Rectal smooth muscle tissue (tissue), 1 donor: ENCODE data around the gene DCBLD2.

Experiments used
- H3K27ac ChIP-seq: one replicate; pipeline ENCODE4 v1.7.0; 2013; ENCODE audit warnings: low read depth, low read length, inconsistent platforms
- H3K27me3 ChIP-seq: one replicate; pipeline ENCODE4 v1.7.0; 2013; ENCODE audit warnings: low read length; ENCODE audit not compliant: control insufficient read depth, insufficient read depth
- H3K36me3 ChIP-seq: one replicate; pipeline ENCODE4 v1.7.0; 2013; ENCODE audit warnings: low read length; ENCODE audit not compliant: control insufficient read depth, insufficient read depth
- H3K4me1 ChIP-seq: one replicate; pipeline ENCODE4 v1.7.0; 2013; ENCODE audit warnings: low read length; ENCODE audit not compliant: control insufficient read depth, insufficient read depth
- H3K4me3 ChIP-seq: one replicate; pipeline ENCODE4 v1.7.0; 2013; ENCODE audit warnings: low read length
- H3K9ac ChIP-seq: one replicate; pipeline ENCODE4 v1.7.0; 2013; ENCODE audit warnings: low read length

DCBLD2 gene

DNA sequence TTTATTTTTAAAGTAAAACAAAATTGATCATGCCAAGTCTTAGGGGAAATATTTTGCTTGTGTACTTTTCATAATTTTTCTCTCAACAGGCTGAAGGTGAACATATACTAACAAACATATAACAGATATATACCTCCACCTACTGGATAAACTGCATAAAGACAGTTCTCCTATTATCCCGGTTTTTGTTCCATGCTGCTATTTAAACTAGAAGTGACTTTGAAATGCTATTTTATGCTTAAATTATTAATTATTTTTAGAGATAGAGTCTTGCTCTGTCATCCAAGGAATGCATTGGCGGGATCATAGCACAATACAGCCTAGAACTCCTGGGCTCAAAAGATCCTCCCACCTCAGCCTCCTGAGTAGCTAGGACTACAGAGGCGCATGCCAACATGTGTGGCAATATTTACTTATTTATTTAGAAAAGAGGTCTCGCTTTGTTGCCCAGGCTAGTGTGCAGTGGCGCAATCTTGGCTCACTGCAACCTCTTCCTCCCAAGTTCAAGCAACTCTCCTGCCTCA is 88.6 kb downstream of the DCBLD2 start:
- H3K27ac ChIP-seq, result no peak overlapping the region
- H3K27me3 ChIP-seq, result no peaks in the 10 kb centered on the region
- no peaks in the 10 kb centered on the region for H3K36me3 ChIP-seq
- no peak overlapping the region for H3K4me3 ChIP-seq
- H3K4me1 ChIP-seq, result no peaks in the 10 kb centered on the region
- H3K9ac ChIP-seq, result no peak overlapping the region

DNA sequence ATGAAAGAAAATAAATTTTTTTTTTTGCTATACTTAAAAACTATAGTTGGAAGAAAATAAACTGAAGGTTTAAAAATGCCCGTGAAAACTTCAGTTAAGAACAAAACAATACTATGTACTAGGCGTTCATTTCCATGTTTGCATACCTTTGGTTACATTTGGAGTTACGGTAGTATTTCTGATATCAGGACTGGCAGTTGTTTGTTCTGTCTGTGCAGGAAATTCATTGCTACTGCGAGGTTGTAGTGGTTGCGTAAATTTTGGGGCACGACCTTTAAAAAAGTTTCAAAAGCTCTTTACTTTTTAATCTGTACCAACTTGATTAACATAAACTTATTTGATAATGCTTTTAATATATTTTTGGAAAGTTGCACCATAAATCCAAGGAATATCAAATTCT is 90.4 kb downstream of the DCBLD2 start:
- no peak overlapping the region for H3K4me3 ChIP-seq
- H3K27ac ChIP-seq, result no peak overlapping the region
- no peaks in the 10 kb centered on the region for H3K27me3 ChIP-seq
- no peaks in the 10 kb centered on the region for H3K36me3 ChIP-seq
- no peak overlapping the region for H3K9ac ChIP-seq
- H3K4me1 ChIP-seq, result no peaks in the 10 kb centered on the region

DNA sequence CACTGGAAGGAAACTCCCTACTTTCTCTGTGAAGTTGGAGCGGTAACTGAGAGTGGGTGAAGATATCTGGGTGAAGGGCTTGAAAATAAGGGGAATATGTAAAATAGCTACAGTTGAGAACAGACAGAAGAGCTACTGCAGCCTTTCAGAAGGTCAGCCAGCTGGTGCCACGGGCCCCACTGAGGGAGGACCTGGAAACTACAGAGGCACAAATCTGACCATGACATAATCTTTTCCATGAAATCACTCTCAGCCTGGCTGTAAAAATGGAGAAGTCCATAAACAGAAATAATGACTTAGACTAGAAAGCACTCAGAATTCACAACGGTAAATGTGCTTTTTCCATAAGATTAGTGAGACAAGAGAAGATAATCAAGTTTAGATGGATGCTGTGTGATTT is 91.9 kb downstream of the DCBLD2 start:
- no peaks in the 10 kb centered on the region for H3K36me3 ChIP-seq
- H3K4me1 ChIP-seq, result no peaks in the 10 kb centered on the region
- no peaks in the 10 kb centered on the region for H3K27me3 ChIP-seq
- no peak overlapping the region for H3K4me3 ChIP-seq
- no peak overlapping the region for H3K27ac ChIP-seq
- no peak overlapping the region for H3K9ac ChIP-seq

DNA sequence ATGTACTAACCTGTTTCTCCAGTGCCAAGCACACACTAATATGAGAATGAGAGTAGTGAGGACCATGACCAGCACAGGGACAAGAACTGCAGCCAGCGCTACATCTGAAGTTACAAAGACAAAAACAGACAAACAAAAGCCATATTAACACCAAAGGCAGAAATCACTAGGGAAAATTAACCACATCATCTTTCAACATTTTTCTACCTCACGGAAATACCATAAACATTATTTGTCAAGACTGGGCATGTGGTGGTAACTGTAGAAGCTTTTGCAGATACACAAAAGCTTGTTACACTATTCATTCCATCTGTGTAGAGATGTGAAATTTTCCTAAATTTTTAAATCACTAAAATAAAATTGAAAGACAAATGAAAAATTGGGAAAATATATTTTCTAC is 93.4 kb downstream of the DCBLD2 start:
- H3K36me3 ChIP-seq, result no peaks in the 10 kb centered on the region
- no peaks in the 10 kb centered on the region for H3K27me3 ChIP-seq
- no peaks in the 10 kb centered on the region for H3K4me1 ChIP-seq
- no peak overlapping the region for H3K4me3 ChIP-seq
- H3K9ac ChIP-seq, result no peak overlapping the region
- no peak overlapping the region for H3K27ac ChIP-seq

DNA sequence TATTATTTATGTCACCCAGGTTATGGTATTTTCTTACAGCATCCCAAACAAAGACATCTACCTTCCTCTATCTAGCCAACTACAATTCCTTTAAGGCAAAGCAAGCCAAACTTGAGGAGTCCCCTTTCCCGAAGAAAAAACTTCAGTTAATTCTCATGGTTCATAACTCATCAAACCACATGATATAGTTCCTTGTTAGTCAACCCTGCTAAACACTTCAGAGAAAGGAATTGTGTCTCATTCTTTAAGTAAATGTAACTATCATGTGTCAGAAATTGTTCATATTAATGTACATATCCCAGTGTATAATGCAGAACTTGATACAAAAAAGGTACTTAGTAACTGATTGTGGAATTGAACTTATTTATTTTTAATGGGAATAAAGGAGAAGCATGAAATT is 93.9 kb downstream of the DCBLD2 start:
- Histone ChIP-seq H3K4me1 (no peaks in the 10 kb centered on the region), H3K4me3 (no peak overlapping the region), H3K27me3 (no peaks in the 10 kb centered on the region), H3K27ac (no peak overlapping the region), H3K36me3 (no peaks in the 10 kb centered on the region), H3K9ac (no peak overlapping the region)

DNA sequence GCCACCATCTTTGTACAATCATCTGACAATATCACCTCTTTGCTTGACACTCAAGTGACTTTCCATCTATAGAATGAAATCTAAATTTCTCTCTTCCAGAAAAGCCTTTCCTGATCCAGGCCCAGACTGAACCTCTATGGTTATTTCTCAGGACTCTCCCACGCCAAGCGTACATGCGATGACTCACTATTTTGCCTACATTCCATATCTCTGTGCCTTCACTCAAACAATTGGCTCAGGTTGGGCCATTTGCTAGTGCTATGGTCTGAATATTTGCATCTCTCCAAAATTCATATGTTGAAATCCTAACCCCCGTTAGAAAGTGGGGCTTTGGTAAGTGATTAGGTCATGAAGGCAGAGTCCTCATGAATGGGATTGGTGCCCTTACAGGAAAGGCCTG is 94.5 kb downstream of the DCBLD2 start:
- Histone ChIP-seq H3K27ac (no peak overlapping the region), H3K4me3 (no peak overlapping the region), H3K27me3 (no peaks in the 10 kb centered on the region), H3K9ac (no peak overlapping the region), H3K36me3 (no peaks in the 10 kb centered on the region), H3K4me1 (no peaks in the 10 kb centered on the region)

DNA sequence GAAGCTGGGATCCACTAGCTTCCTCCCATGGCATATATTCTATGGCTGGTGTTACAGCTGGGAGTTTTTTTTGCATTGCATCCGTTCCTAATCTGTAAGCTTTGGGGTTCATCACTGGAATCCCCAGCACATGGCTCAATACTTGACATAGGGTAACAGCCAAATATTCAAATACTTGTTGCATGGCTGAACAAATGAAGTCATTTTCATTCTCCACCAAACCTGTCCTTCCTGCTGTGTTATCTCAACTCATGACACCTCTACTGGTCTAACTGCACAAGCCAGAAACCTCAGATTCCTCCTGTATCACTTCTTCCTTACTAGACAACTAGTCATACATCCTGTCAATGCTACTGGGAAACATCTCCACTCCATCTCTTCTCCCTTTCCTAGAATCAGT is 95.0 kb downstream of the DCBLD2 start:
- no peaks in the 10 kb centered on the region for H3K36me3 ChIP-seq
- H3K9ac ChIP-seq, result no peak overlapping the region
- H3K4me3 ChIP-seq, result no peak overlapping the region
- H3K27me3 ChIP-seq, result no peaks in the 10 kb centered on the region
- no peaks in the 10 kb centered on the region for H3K4me1 ChIP-seq
- no peak overlapping the region for H3K27ac ChIP-seq

DNA sequence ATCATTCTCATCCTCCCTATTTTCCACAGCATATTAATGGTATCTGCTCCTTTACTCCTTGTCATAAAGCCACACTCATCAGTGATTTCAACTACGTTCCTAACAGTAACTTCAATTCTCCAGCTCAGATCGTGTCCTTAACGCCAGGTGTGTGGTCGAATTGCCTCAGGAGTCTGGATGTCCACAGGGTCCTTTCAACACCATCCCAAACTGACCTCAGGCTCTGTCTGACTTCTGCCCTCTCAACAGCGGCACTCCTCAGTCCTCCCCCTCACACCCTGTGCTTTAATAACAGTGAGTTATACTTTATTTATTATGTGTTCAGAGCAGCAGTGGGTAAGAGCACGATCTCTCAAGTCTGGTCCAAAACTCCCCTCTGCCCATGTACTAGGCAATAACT is 95.9 kb downstream of the DCBLD2 start:
- no peaks in the 10 kb centered on the region for H3K4me1 ChIP-seq
- H3K27me3 ChIP-seq, result no peaks in the 10 kb centered on the region
- H3K27ac ChIP-seq, result no peak overlapping the region
- H3K9ac ChIP-seq, result no peak overlapping the region
- no peak overlapping the region for H3K4me3 ChIP-seq
- H3K36me3 ChIP-seq, result no peaks in the 10 kb centered on the region

DNA sequence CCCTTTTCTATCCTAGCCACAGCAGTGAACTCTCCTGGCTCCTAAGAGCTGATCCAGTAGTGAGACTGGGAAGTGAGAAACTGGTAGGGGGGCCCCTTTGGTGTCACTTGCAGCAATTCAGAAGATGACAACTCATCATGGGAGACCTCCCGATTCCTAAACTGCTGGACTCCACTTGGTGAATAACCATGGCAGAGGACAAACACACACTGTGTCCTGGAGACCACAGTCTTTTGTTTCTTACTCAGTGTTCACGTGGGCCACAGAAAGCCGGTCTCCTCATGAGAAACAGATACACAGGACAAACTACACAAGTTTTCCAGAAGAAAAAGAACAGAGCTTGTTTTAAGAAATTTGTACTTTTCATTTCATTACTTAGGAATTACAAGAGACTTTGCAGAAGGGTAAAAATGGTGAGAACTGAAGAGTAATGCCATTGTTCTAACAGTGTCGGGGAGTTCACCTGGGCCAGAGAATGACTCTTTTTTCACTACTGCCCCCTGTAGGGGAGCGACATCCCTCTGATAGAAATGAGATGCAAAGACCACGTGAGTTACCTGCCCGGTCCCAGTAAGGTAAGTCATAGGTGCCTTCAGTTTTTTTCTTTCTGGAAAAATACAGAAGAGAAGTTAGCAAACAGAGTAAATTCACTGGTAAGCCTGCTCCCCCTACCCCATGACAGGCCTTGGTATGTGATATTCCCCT is 100.3 kb downstream of the DCBLD2 start:
- Histone ChIP-seq H3K9ac (no peak overlapping the region), H3K27ac (no peak overlapping the region), H3K27me3 (no peaks in the 10 kb centered on the region), H3K4me3 (no peak overlapping the region), H3K36me3 (peaks cover 2% of the 10 kb centered on the region), H3K4me1 (no peaks in the 10 kb centered on the region)

DNA sequence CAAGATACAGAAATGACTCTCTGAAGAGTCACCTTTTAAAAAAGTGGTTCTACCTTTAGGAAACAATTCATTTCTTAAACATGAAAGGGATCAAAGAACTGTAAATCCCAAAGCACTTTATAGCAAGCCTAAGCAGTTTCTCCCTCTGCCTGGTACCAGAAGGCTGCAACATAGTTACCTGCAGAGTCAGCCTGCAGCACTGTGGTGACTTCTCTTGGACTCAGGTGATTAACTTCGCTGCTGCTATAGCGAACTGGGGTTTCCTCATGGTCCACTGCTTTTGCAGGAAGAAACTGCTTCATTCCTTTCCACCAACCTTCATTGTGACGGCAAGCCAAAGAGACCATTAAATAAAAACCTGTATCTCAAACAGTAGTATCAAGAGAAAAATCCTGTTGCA is 101.1 kb downstream of the DCBLD2 start:
- no peaks in the 10 kb centered on the region for H3K27me3 ChIP-seq
- H3K9ac ChIP-seq, result no peak overlapping the region
- no peak overlapping the region for H3K4me3 ChIP-seq
- peaks cover 2% of the 10 kb centered on the region for H3K36me3 ChIP-seq
- no peak overlapping the region for H3K27ac ChIP-seq
- H3K4me1 ChIP-seq, result no peaks in the 10 kb centered on the region

DNA sequence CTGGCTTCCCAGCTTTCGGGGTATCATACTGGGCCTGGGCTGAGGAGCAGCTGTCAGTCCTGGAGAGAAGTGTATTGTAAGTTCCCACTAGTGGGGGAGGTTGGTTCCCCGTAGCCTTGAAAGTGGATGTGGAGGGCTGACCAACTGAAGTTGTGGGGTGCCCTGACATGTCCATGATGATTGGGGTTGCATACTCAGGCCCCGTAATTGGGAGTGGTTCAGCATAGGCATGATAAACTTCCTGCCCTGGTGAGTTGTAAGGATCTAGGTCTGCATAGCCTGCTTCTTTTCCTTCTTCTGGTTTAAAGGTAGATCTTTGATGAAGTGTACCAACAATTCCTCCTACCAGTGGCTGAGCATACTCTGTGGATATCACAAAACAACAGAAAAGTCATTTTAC is 102.0 kb downstream of the DCBLD2 start:
- Histone ChIP-seq H3K4me1 (no peaks in the 10 kb centered on the region), H3K9ac (no peak overlapping the region), H3K36me3 (peaks cover 2% of the 10 kb centered on the region), H3K4me3 (no peak overlapping the region), H3K27ac (no peak overlapping the region), H3K27me3 (no peaks in the 10 kb centered on the region)

DNA sequence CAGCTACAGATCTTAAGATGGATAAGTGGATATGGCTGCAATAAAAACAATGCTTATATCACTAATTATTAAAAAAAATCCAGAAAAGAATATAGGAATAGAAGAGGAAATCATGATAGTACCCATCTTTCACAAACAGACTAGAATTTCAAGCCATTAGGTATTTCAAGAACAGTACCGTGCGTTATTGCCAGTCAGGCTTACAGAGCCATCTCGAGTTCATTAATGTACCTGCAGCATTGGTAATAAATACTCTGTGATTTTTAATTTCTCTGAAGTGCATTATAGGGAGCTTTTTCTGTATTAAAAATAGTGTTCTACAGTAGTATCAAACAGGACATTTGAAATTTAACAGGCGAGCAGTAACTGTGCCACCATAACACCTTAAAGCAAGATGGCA is 102.7 kb downstream of the DCBLD2 start:
- Histone ChIP-seq H3K36me3 (peaks cover 2% of the 10 kb centered on the region), H3K27me3 (no peaks in the 10 kb centered on the region), H3K27ac (no peak overlapping the region), H3K9ac (no peak overlapping the region), H3K4me1 (no peaks in the 10 kb centered on the region), H3K4me3 (no peak overlapping the region)

DNA sequence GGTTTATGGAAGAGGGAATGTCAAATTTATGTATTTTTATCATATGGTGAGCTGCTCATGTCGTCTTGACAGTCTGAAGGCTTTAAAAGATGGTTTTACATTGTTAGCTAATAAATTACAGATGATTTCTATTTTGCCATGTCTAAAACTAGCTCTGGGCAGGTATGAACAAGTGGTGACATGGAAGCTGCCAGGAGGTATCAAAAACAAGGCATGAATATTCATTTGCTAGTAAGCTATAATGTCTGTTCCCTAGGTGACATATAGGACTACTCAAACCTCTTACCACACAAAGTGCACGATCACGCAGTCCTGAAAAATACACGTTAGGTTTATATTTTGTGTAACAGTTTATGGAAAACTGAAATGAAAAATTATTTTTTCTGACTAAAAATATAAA is 103.6 kb downstream of the DCBLD2 start:
- Histone ChIP-seq H3K27ac (no peak overlapping the region), H3K36me3 (peaks cover 2% of the 10 kb centered on the region), H3K27me3 (no peaks in the 10 kb centered on the region), H3K9ac (no peak overlapping the region), H3K4me3 (no peak overlapping the region), H3K4me1 (no peaks in the 10 kb centered on the region)
